Fibroblast of lung (primary cell): ENCODE measurements around the gene LFNG.

Experiments used
- CTCF ChIP-seq, 2 donors: IDR thresholded peaks in 1 of 2; conservative IDR thresholded peaks in 1 of 2; 1 replicate in 1 of 2; 2 replicates in 1 of 2; pipeline ENCODE4 v1.5.1; 2011 to 2012; ENCODE audit warnings: low read length in 2 of 2, control low read depth in 1 of 2, inconsistent platforms in 1 of 2, low read depth in 1 of 2, mild to moderate bottlenecking in 1 of 2
- EZH2 ChIP-seq: IDR thresholded peaks from 2 replicates; pipeline ENCODE4 v1.5.1; 2012; ENCODE audit warnings: low read length, control low read depth, mild to moderate bottlenecking; ENCODE audit errors: missing control alignments

GRCh38 chr7:2542916-2543871 is 23.6 kb downstream of the LFNG start:
- no peak for TF ChIP-seq CTCF (conservative IDR thresholded peaks at IDR 0.05 in 1 of 2, IDR thresholded peaks at IDR 0.05 in 1 of 2; ENCODE audit: low read depth in 1 of 2, low read length in 2 of 2)
- TF ChIP-seq EZH2, result no peak
